ENCODE data around the gene MED29. TPM values are rescaled to one million over a fixed set of nuclear protein-coding genes. Genes with fewer than 3 reads are reported as not detected.
A peak's percentile ranks its signal among the peaks of the same experiment; 100 is the strongest.

MED29 gene
- total and polyA plus RNA-seq, 2 of the 13 experiments (the other 11 are each of a cell fraction or from before 2014, with no cell fraction given) = 14.0 to 19.7 TPM

DNA sequence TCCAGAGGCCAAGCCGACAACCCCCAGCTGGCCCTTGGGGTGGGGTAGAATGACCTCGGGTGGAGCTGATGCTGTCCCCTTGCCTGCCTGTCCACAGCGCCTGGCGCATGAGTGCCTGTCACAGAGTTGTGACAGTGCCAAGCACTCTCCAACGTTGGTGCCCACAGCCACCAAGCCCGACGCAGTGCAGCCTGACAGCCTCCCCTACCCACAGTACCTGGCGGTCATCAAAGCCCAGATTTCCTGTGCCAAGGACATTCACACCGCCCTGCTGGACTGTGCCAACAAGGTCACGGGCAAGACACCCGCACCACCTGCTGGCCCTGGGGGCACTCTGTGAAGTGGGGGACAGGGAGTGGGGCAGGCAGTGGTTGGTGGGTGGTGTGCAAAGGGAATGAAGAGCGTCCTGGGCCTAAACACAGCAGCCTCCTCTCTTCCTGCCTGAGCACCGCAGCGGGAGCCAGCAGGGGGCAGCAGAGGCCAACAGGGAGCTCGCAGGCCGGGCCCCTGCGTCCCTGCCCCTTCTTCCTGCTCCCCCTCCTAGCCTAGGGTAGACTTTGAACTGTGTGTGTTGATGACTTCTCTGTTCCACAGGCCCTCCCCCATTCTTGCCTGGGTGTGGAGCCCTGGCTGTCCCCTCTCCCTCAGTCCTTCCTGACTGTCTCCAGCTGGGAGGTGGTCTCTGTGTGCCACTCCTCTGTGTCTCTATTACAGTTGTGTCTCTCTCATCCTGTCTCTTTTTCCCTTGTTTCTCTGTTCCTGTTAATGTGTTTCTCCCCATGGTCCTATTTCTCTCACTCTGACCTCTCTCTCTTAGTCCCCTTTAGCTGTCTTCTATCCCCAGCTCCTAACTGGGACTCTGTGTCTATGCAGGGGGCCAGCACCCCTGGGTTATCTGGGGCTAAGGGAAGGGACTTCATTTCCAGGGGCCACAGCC, 6.5 kb downstream of the MED29 start (continued):
- TF ChIP-seq AKNA (CRISPR knock-in tag; IDR thresholded peaks at IDR 0.05; ENCODE audit: borderline replicate concordance) = no peak
- TF ChIP-seq RFX5 (IDR thresholded peaks at IDR 0.05; ENCODE audit: low read depth, low read length) = peak; percentile 31; the same call in 1 of the 2 replicates
- peak; percentile 68; the same call in 1 of the 2 replicates for TF ChIP-seq ZNF761 (CRISPR knock-in tag; conservative IDR thresholded peaks at IDR 0.05)
- no peak for TF ChIP-seq SRSF4 (IDR thresholded peaks at IDR 0.05; ENCODE audit: low read depth, low read length, poor library complexity, severe bottlenecking)
- no peak for TF ChIP-seq ZBTB1 (CRISPR knock-in tag; IDR thresholded peaks at IDR 0.05; ENCODE audit: borderline replicate concordance)
- TF ChIP-seq CSRNP2 (CRISPR knock-in tag; conservative IDR thresholded peaks at IDR 0.05; ENCODE audit: low read depth) = no peak
- TF ChIP-seq ZFP36L2 (CRISPR knock-in tag; IDR thresholded peaks at IDR 0.05) = no peak
- peak; percentile 84 for TF ChIP-seq KDM2A (CRISPR knock-in tag; IDR thresholded peaks at IDR 0.05; ENCODE audit: borderline replicate concordance, low read depth)
- TF ChIP-seq CHCHD3 (CRISPR knock-in tag; IDR thresholded peaks at IDR 0.05) = no peak
- TF ChIP-seq, protein P1, sequence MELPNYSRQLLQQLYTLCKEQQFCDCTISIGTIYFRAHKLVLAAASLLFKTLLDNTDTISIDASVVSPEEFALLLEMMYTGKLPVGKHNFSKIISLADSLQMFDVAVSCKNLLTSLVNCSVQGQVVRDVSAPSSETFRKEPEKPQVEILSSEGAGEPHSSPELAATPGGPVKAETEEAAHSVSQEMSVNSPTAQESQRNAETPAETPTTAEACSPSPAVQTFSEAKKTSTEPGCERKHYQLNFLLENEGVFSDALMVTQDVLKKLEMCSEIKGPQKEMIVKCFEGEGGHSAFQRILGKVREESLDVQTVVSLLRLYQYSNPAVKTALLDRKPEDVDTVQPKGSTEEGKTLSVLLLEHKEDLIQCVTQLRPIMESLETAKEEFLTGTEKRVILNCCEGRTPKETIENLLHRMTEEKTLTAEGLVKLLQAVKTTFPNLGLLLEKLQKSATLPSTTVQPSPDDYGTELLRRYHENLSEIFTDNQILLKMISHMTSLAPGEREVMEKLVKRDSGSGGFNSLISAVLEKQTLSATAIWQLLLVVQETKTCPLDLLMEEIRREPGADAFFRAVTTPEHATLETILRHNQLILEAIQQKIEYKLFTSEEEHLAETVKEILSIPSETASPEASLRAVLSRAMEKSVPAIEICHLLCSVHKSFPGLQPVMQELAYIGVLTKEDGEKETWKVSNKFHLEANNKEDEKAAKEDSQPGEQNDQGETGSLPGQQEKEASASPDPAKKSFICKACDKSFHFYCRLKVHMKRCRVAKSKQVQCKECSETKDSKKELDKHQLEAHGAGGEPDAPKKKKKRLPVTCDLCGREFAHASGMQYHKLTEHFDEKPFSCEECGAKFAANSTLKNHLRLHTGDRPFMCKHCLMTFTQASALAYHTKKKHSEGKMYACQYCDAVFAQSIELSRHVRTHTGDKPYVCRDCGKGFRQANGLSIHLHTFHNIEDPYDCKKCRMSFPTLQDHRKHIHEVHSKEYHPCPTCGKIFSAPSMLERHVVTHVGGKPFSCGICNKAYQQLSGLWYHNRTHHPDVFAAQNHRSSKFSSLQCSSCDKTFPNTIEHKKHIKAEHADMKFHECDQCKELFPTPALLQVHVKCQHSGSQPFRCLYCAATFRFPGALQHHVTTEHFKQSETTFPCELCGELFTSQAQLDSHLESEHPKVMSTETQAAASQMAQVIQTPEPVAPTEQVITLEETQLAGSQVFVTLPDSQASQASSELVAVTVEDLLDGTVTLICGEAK (IDR thresholded peaks at IDR 0.05) = no peak
- TF ChIP-seq, protein P1 (CRISPR knock-in tag; IDR thresholded peaks at IDR 0.05) = peak; percentile 19; the same call in 1 of the 2 replicates
- no peak for TF ChIP-seq ZNF549 (CRISPR knock-in tag; IDR thresholded peaks at IDR 0.05)

Measured in HepG2 (cell line).